Transverse colon (tissue), 4 donors: ENCODE results near the gene GCC2. TPM values are rescaled to one million over a fixed set of nuclear protein-coding genes. Genes with fewer than 3 reads are reported as not detected.
"Not testable (repeated sequence)": the region's sequence is repeated elsewhere in the genome, so short reads cannot be mapped to it uniquely, and the experiment has no call there.

Experiments used
- DNase-seq: peaks from one replicate; pipeline ENCODE4 v3.0.0-alpha.2; 2019
- H3K27ac ChIP-seq, 4 donors: fragments of 200-600 bp; sonication (generic); 2 replicates each; pipeline ENCODE4 v1.5.1; 2016 to 2018; ENCODE audit warnings: inconsistent platforms in 4 of 4
- H3K27me3 ChIP-seq: fragments of 200-600 bp; sonication (generic); 2 replicates; pipeline ENCODE4 v1.5.1; 2017; ENCODE audit warnings: inconsistent platforms
- H3K36me3 ChIP-seq, 4 donors: fragments of 200-600 bp; sonication (generic); 2 replicates each; pipeline ENCODE4 v1.5.1; 2017 to 2019; ENCODE audit warnings: inconsistent platforms in 4 of 4
- H3K4me1 ChIP-seq, 4 donors: fragments of 200-600 bp; sonication (generic); 2 replicates each; pipeline ENCODE4 v1.5.1; 2017 to 2020; ENCODE audit warnings: inconsistent platforms in 4 of 4
- H3K4me3 ChIP-seq, 4 donors: fragments of 200-600 bp; sonication (generic); 1 replicate in 1 of 4; 2 replicates in 3 of 4; pipeline versions ENCODE4 v1.5.1 to v1.6.1; 2017 to 2019; ENCODE audit warnings: inconsistent platforms in 4 of 4
- H3K9me3 ChIP-seq, 2 donors: fragments of 200-600 bp; sonication (generic); 2 replicates each; pipeline ENCODE4 v1.5.1; 2017 to 2019; ENCODE audit warnings: inconsistent platforms in 2 of 2
- CTCF ChIP-seq, 5 experiments: fragments of 200-600 bp in 3 of 5; fragments of 450-650 bp in 2 of 5; sonication (generic) in 3 of 5; IDR thresholded peaks; 1 replicate in 2 of 5; 2 replicates in 3 of 5; pipeline ENCODE4 v1.5.1; 2016 to 2017; ENCODE audit warnings: antibody characterized with exemption in 5 of 5, inconsistent platforms in 3 of 5, mild to moderate bottlenecking in 2 of 5, moderate library complexity in 1 of 5
- EP300 ChIP-seq: sonication (generic); formaldehyde crosslinking; IDR thresholded peaks from one replicate; pipeline ENCODE4 v1.6.1; 2017; ENCODE audit warnings: antibody characterized with exemption, low read depth
- POLR2A ChIP-seq: fragments of 450-650 bp; IDR thresholded peaks from one replicate; pipeline ENCODE4 v1.6.1; 2016; ENCODE audit warnings: antibody characterized with exemption, mild to moderate bottlenecking, moderate library complexity
- POLR2AphosphoS5 ChIP-seq, 3 donors: sonication (generic); formaldehyde crosslinking; IDR thresholded peaks; one replicate each; pipeline ENCODE4 v1.6.1; 2016; ENCODE audit warnings: antibody characterized with exemption in 3 of 3
- WGBS, 2 donors: methylation state at CpG; one replicate each; pipeline ENCODE4 v1.1.5; 2018; ENCODE audit warnings: low coverage in 1 of 2; 5-methylcytosine and 5-hydroxymethylcytosine counted together
- in situ Hi-C, 4 donors: fragments of 200-750 bp; cut with MboI; loops; one replicate each; pipeline versions ENCODE4 v1.15.0 to v1.15.1; 2017; ENCODE audit warnings: low sequenced_read_pairs in 3 of 4, low pct_ligation_motif_present in 1 of 4, low pct_unique_long_range_greater_than_20kb in 1 of 4
- intact Hi-C: fragments of 100-400 bp; cut with DNase I; formaldehyde crosslinking; loops from one replicate; pipeline ENCODE4 v1.15.1; 2023; ENCODE audit warnings: low total_unique reads
- total RNA-seq, 4 donors: library from RNA; depleted of rRNA; stranded (reverse); fragments of >200 nt; gene quantifications; one replicate each; pipeline ENCODE4 v1.1.0, GENCODE V29; 2016

The GCC2 gene
- total RNA-seq, 4 donors from 2014 or later = 27.5 to 120 (median 75.9) TPM

- in situ Hi-C loops = no loop called here
- Histone ChIP-seq H3K36me3 (peaks cover 0 to 59% (median 19%) of the 10 kb centered on the region in 4 donors), H3K27ac (no peak overlapping the region), H3K9me3 (no peaks in the 10 kb centered on the region), H3K4me1 (peaks cover 0 to 9% (median 2%) of the 10 kb centered on the region in 4 donors), H3K4me3 (no peak overlapping the region), H3K27me3 (no peaks in the 10 kb centered on the region)
- no peak for TF ChIP-seq CTCF (IDR thresholded peaks at IDR 0.05)
- TF ChIP-seq EP300 = no peak
- TF ChIP-seq POLR2A = no peak
- TF ChIP-seq POLR2AphosphoS5 (IDR thresholded peaks at IDR 0.05) = no peak
- no peak for DNase-seq
- intact Hi-C loops = no loop called here
Observed at GRCh38 chr2:108491848-108492247, 42.8 kb downstream of the GCC2 start.

- no peak overlapping the region for H3K27ac ChIP-seq
- in situ Hi-C loops (no loop called here), intact Hi-C loops (no loop called here)
- no peak for DNase-seq
- H3K27me3 ChIP-seq = no peaks in the 10 kb centered on the region
- peaks cover 0 to 59% (median 19%) of the 10 kb centered on the region in 4 donors for H3K36me3 ChIP-seq
- H3K9me3 ChIP-seq = no peaks in the 10 kb centered on the region
- TF ChIP-seq POLR2AphosphoS5 (IDR thresholded peaks at IDR 0.05) (no peak), POLR2A (no peak), CTCF (IDR thresholded peaks at IDR 0.05) (no peak), EP300 (no peak)
- no peak overlapping the region for H3K4me3 ChIP-seq
- 76 to 100% methylated on average over 4 of the region's 4 CpGs for WGBS, 2 donors
- peaks cover 0 to 9% (median 2%) of the 10 kb centered on the region in 4 donors for H3K4me1 ChIP-seq
Observed at GRCh38 chr2:108492364-108492763, 43.4 kb downstream of the GCC2 start.

- H3K27me3 ChIP-seq, intact Hi-C loops, in situ Hi-C loops, H3K9me3 ChIP-seq, DNase-seq, H3K4me1 ChIP-seq, H3K4me3 ChIP-seq, H3K27ac ChIP-seq: not testable (repeated sequence)
- whole genome bisulfite sequencing, 2 donors = 96% methylated on average over 1 of the region's 3 CpGs; no CpG with 5 or more reads in 1 of the 2 donors
- peaks cover 0 to 28% (median 7%) of the 10 kb centered on the region in 4 donors for H3K36me3 ChIP-seq
Observed at GRCh38 chr2:108496167-108496566, 47.2 kb downstream of the GCC2 start.

GRCh38 chr2:108507620-108508019 is 58.6 kb downstream of the GCC2 start:
- in situ Hi-C loops, H3K36me3 ChIP-seq, H3K4me3 ChIP-seq, H3K9me3 ChIP-seq, DNase-seq, H3K27me3 ChIP-seq, intact Hi-C loops, H3K27ac ChIP-seq, H3K4me1 ChIP-seq: not testable (repeated sequence)
- whole genome bisulfite sequencing, 2 donors = 82 to 96% methylated on average over 3 to 4 of the region's 4 CpGs

GRCh38 chr2:108512431-108512830 is 63.4 kb downstream of the GCC2 start:
- H3K4me3 ChIP-seq, H3K36me3 ChIP-seq, intact Hi-C loops, DNase-seq, H3K4me1 ChIP-seq, in situ Hi-C loops, H3K27ac ChIP-seq, H3K9me3 ChIP-seq, H3K27me3 ChIP-seq: not testable (repeated sequence)
- WGBS, 2 donors = 72 to 77% methylated on average over 3 of the region's 3 CpGs

GRCh38 chr2:108514478-108514877 is 65.5 kb downstream of the GCC2 start:
- H3K27me3 ChIP-seq, intact Hi-C loops, H3K4me1 ChIP-seq, H3K27ac ChIP-seq, DNase-seq, in situ Hi-C loops, H3K36me3 ChIP-seq, H3K4me3 ChIP-seq, H3K9me3 ChIP-seq: not testable (repeated sequence)
- WGBS, 2 donors = 50 to 65% methylated on average over 2 of the region's 2 CpGs

GRCh38 chr2:108524688-108525087 is 75.7 kb downstream of the GCC2 start:
- in situ Hi-C loops, H3K4me3 ChIP-seq, intact Hi-C loops, H3K36me3 ChIP-seq, DNase-seq, H3K27me3 ChIP-seq, H3K27ac ChIP-seq, H3K4me1 ChIP-seq, H3K9me3 ChIP-seq: not testable (repeated sequence)
- 98% methylated on average over 5 of the region's 6 CpGs; no CpG with 5 or more reads in 1 of the 2 donors for WGBS, 2 donors

- H3K4me1 ChIP-seq, H3K9me3 ChIP-seq, H3K36me3 ChIP-seq, H3K27me3 ChIP-seq, H3K4me3 ChIP-seq, in situ Hi-C loops, H3K27ac ChIP-seq, DNase-seq, intact Hi-C loops: not testable (repeated sequence)
Observed at GRCh38 chr2:108525258-108525657, 76.3 kb downstream of the GCC2 start.
